Measurements from ENCODE around the gene STK32B.

GRCh38 chr4:5139141-5139540 lies 87.9 kb downstream of the STK32B start:
- TF ChIP-seq POLR2A (IDR thresholded peaks at IDR 0.05) (no peak), CTCF (IDR thresholded peaks at IDR 0.05) (no peak)

Data from upper lobe of left lung (tissue), 4 donors.